ES-I3 (cell line): ENCODE data around the gene GABRE.
A peak's percentile ranks its signal among the peaks of the same experiment; 100 is the strongest.

Source experiments
- H3K36me3 ChIP-seq: 2 replicates; pipeline ENCODE4 v1.6.1; 2013; ENCODE audit warnings: mild to moderate bottlenecking, low read length, control low read depth, moderate library complexity; ENCODE audit not compliant: insufficient read depth
- H3K4me1 ChIP-seq: 2 replicates; pipeline ENCODE4 v1.6.1; 2013; ENCODE audit warnings: mild to moderate bottlenecking, control low read depth, low read length; ENCODE audit not compliant: insufficient read depth
- H3K9ac ChIP-seq: 2 replicates; pipeline ENCODE4 v1.6.1; 2013; ENCODE audit warnings: low read depth, mild to moderate bottlenecking, low read length, moderate library complexity
- H3K9me3 ChIP-seq: 2 replicates; pipeline ENCODE4 v1.6.1; 2013; ENCODE audit warnings: mild to moderate bottlenecking, low read length, moderate library complexity; ENCODE audit not compliant: control insufficient read depth, insufficient read depth

Gene GABRE

DNA sequence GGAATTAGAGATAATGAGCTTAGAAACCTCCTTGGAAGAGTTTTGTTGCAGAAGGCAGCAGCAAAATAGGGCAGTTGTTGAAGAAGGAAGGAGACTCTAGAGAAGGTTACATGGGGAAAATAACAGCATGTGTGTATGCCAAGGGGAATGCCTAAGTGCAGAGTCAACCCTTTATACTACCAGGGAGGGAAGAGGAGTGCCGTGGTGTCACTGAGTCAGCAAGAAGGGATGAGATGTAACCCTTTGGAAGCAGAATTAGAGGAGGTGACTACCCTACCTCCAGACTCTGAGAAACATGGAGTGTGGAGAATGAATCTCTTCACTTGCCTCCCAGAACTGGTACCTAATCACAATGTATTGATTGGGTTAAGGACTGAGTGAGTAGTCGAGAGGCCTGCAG is 6.7 kb upstream of the GABRE start:
- H3K4me1 ChIP-seq: peaks cover 8% of the 10 kb centered on the region; the same call in 1 of the 2 replicates
- no peak overlapping the region for H3K9ac ChIP-seq
- no peaks in the 10 kb centered on the region for H3K9me3 ChIP-seq
- H3K36me3 ChIP-seq: no peaks in the 10 kb centered on the region

DNA sequence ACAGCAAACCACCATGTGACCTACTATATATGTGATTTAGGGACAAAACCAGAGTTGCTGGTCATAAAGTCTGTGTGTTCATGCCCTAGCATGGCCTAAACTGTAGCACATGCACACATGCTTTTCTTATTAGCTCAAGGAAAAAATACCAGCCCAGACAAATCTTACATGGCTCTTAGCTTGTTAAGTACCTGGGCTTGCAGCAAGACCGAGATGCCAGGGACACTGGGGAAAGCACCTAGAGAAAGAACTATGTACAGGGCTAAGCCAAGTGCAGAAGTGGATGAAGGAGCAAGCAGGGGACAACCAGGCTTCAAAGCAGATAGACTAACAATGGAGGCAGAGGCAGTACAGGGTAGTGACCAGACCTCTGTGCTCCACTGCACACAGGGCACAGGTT is 3.4 kb upstream of the GABRE start:
- Histone ChIP-seq H3K4me1 (peaks cover 5% of the 10 kb centered on the region), H3K9me3 (no peaks in the 10 kb centered on the region), H3K9ac (no peak overlapping the region), H3K36me3 (no peaks in the 10 kb centered on the region)

DNA sequence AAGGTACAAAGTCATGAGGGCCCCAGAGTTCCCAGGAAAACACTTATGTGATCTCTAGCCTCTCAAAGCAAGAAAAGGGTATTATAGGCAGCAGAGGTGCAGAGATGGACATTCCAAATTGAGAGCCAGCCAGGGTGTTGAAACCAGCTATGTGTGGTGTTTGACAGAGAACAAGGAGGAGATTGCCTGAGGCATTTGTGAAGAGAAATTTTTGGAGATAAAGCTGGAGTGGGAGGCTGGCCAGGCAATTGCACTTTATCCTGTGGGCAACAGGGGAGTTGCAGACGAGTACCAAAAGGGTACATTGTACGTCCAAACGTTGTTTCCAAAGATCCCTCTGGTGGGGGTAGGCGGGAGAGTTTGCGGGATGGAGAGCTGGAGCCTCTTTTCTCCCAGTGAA is 2.5 kb upstream of the GABRE start:
- H3K36me3 ChIP-seq: no peaks in the 10 kb centered on the region
- no peaks in the 10 kb centered on the region for H3K9me3 ChIP-seq
- peaks cover 5% of the 10 kb centered on the region for H3K4me1 ChIP-seq
- no peak overlapping the region for H3K9ac ChIP-seq

DNA sequence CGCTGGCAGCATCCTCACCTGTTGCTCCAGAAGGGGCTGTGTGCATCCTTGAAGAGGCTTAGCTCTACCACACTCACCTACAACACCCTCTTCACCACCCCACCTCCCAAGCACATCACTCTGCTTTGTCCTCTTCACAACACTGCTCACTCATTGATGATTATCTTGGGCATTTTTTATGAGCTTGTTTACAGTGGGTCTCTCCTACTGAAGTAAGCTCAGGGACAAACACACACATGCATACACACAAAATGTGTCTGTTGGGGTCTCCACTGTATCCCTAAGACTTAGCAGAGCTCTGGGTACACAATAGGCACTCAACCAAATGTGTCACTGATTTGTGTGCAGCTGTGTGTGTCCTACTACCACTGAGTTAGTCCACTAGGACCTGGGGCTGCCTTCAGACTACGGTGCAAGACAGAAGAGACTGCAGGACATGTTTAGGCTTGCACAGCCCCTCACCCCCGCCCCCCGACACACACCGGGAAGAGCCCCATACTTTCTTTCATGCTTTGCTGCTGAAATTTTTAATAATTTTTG is 1.3 kb upstream of the GABRE start:
- Histone ChIP-seq H3K9ac (no peak overlapping the region), H3K36me3 (no peaks in the 10 kb centered on the region), H3K4me1 (peaks cover 5% of the 10 kb centered on the region), H3K9me3 (no peaks in the 10 kb centered on the region)

DNA sequence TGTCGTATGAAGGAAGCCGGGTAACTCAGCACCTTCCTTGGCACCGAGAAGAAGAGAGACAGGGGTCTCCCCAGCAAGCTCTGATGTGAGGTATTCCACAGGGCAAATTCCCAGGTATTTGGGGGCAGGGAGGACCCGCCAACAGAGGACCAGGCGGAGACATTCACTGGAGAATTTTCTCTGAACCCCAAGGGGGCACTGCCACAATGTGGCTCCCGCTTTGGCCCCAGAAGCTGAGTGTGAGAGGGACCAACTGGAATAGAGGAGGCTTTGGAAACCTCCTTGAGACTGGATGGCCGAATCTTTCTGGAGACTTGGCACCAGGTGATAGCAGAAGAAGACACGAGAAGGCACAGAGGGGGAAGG is 735 bp upstream of the GABRE start:
- Histone ChIP-seq H3K9me3 (no peaks in the 10 kb centered on the region), H3K4me1 (peaks cover 5% of the 10 kb centered on the region), H3K9ac (peak overlapping the region; percentile 44), H3K36me3 (no peaks in the 10 kb centered on the region)

DNA sequence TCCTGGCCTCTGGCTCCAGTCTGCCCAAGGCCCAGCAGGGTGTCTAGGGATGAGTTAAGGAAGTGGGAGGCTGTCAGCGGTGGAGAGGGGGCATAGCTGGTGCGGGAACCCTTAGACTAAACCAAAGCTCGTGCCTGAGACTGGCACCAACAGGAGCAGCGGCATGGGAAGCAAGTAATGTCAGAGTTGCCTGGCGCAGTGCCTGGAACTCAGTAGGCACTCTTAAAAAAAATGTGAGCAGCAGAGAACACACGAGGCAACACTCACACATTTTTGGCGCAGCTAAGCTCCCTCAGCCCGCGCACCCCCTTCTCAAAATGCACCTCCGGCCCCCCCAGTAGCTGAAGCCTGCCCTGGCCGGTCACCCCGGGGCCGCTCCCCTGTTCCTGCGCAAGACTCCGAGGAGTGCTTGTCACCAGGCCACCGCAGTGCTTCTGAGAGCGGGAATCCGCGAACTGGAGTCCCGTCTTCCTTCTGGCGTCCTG is 583 bp downstream of the GABRE start:
- no peaks in the 10 kb centered on the region for H3K9me3 ChIP-seq
- H3K36me3 ChIP-seq: no peaks in the 10 kb centered on the region; the same call in 1 of the 2 replicates
- H3K4me1 ChIP-seq: peaks cover 5% of the 10 kb centered on the region
- H3K9ac ChIP-seq: peak overlapping the region; percentile 44; the same call in 1 of the 2 replicates

DNA sequence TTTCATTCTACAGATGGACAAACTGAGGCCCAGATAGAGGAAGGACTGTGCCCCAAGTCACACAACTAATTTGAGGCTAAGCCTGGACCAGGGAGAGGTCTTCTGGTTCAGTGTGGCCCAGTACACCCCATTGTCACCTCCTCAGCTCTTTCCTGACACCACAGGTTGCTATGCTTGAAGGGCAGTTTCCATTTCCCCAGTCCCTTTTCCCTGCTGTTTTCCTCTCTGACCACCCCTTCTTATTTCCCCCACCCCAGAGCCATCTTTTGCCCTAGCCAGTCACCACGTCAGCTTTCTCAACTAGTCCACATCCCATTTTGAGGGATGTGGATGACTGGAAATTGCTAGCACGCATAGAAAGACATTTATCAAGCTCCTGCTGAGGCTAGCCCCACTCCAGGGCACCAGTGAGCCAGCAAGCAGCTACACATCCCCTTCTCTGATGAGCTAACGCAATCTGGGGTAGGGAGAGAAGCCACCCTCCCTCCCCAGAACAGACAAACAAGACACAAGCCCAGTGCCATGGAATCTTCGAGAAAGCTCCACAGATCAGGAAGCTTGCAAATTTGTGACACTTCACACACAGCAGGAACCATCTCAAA is 1.3 kb downstream of the GABRE start:
- Histone ChIP-seq H3K9me3 (no peaks in the 10 kb centered on the region), H3K9ac (no peak overlapping the region), H3K36me3 (no peaks in the 10 kb centered on the region; the same call in 1 of the 2 replicates), H3K4me1 (peaks cover 5% of the 10 kb centered on the region)

DNA sequence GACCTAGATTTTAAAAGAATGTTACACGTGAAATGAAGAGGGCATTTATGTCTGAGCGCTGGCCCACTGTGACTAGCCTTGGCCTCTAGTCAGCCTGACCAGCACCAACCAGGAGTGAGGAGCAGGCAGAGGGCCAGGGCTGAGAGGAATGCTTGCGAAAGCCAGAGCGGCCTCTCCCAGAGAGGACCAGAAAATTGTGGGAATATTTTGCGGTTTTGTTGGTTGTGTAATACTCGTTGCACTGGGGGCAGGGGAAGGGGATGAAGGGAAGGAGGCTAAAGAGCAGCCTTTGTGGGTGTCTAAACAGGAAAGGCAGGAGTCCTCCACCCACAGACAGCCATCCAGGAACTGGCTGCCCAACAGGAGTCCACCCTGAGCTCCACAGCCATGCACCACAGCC is 3.8 kb downstream of the GABRE start:
- peaks cover 5% of the 10 kb centered on the region for H3K4me1 ChIP-seq
- no peaks in the 10 kb centered on the region for H3K9me3 ChIP-seq
- no peak overlapping the region for H3K9ac ChIP-seq
- H3K36me3 ChIP-seq: no peaks in the 10 kb centered on the region; the same call in 1 of the 2 replicates

DNA sequence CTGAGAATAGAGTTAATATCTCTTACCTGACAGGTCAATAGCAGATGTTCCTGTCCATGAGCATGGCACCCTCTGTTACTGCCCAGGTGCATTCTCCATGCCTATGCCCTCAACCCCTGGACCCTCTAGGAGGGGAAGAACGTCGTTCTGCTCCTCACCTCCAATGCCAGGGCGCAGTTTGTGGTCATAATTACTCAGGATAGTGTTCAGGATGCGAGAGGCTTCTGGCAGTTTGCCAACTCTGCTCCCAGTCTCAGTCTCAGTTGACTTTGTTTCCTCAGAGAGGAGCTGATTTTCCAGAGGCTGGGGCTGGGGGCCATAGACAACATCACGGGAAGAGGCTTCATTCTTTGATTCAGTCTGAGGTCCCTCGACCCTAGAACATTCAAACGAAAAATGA is 4.4 kb downstream of the GABRE start:
- Histone ChIP-seq H3K36me3 (no peaks in the 10 kb centered on the region; the same call in 1 of the 2 replicates), H3K9ac (no peak overlapping the region), H3K4me1 (peaks cover 5% of the 10 kb centered on the region), H3K9me3 (no peaks in the 10 kb centered on the region)

- H3K9me3 ChIP-seq: no peaks in the 10 kb centered on the region
- H3K36me3 ChIP-seq: no peaks in the 10 kb centered on the region; the same call in 1 of the 2 replicates
- H3K9ac ChIP-seq: no peak overlapping the region
- H3K4me1 ChIP-seq: no peaks in the 10 kb centered on the region
Observed at GRCh38 chrX:151966236-151966635, 8.2 kb downstream of the GABRE start.

DNA sequence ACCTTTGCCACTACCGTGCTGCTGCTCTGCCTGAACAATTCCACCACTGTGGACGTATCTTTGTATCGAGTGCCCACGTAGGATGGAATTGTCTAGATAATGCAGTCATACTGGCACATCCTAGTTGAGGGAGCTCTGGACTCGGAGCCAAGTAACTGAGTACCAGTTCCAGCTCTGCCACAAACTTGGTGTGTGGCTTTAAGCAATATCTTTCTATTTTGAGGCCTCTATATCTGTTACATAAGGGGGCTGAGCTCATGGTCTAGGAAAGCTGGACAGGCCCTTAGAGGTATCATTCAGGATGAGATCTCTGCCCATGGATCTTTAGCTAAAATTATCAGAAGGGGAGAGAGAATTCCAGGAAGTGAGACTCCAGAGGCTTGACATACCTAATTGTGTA is 12.4 kb downstream of the GABRE start:
- no peaks in the 10 kb centered on the region for H3K9me3 ChIP-seq
- no peak overlapping the region for H3K9ac ChIP-seq
- H3K36me3 ChIP-seq: no peaks in the 10 kb centered on the region
- H3K4me1 ChIP-seq: no peaks in the 10 kb centered on the region

GRCh38 chrX:151958101-151958500 is 16.4 kb downstream of the GABRE start:
- Histone ChIP-seq H3K36me3 (no peaks in the 10 kb centered on the region), H3K9me3 (no peaks in the 10 kb centered on the region), H3K9ac (no peak overlapping the region), H3K4me1 (no peaks in the 10 kb centered on the region)

- Histone ChIP-seq H3K4me1 (no peaks in the 10 kb centered on the region), H3K9me3 (no peaks in the 10 kb centered on the region), H3K36me3 (no peaks in the 10 kb centered on the region), H3K9ac (no peak overlapping the region)
Observed at GRCh38 chrX:151954730-151955129, 19.7 kb downstream of the GABRE start.

- no peak overlapping the region for H3K9ac ChIP-seq
- no peaks in the 10 kb centered on the region for H3K4me1 ChIP-seq
Observed at GRCh38 chrX:151938172-151938571, 36.3 kb downstream of the GABRE start.

GRCh38 chrX:151935358-151935757 is 39.1 kb downstream of the GABRE start:
- Histone ChIP-seq H3K9me3 (no peaks in the 10 kb centered on the region), H3K9ac (no peak overlapping the region), H3K36me3 (no peaks in the 10 kb centered on the region), H3K4me1 (no peaks in the 10 kb centered on the region)

More at GRCh38 chrX:151938172-151938571, 36.3 kb downstream of the GABRE start:
- Histone ChIP-seq H3K36me3 (no peaks in the 10 kb centered on the region), H3K9me3 (no peaks in the 10 kb centered on the region)
